GM23338 (cell line): Measurements from ENCODE around the gene GNG7. TPM values are rescaled to one million over a fixed set of nuclear protein-coding genes. Genes with fewer than 3 reads are reported as not detected.
A peak's percentile ranks its signal among the peaks of the same experiment; 100 is the strongest.

Experiments used
- ATAC-seq: fragments of 200-7000 bp; cut with Tn5 transposase; 3 replicates; pipeline ENCODE4 v1.9.1; 2020
- DNase-seq: peaks from one replicate; pipeline ENCODE4 v3.0.0-alpha.2; 2015; ENCODE audit warnings: low spot score
- H2AFZ ChIP-seq: fragments of 200-600 bp; sonication (generic); 2 replicates; pipeline ENCODE4 v1.8.0; 2016; ENCODE audit warnings: antibody characterized with exemption, mild to moderate bottlenecking, moderate library complexity
- H3F3A ChIP-seq: fragments of 200-600 bp; sonication (generic); replicated peaks from 2 replicates; pipeline ENCODE4 v1.8.0; 2017; ENCODE audit warnings: antibody characterized with exemption, mixed run types, low read depth
- H3K27ac ChIP-seq: fragments of 200-600 bp; sonication (generic); 2 replicates; pipeline ENCODE4 v1.6.1; 2016; ENCODE audit warnings: low read depth
- H3K27me3 ChIP-seq: fragments of 200-600 bp; sonication (generic); 2 replicates; pipeline ENCODE4 v1.8.0; 2016; ENCODE audit warnings: mild to moderate bottlenecking, mixed run types, moderate library complexity; ENCODE audit not compliant: insufficient read depth
- H3K36me3 ChIP-seq: fragments of 200-600 bp; sonication (generic); 2 replicates; pipeline ENCODE4 v1.8.0; 2016; ENCODE audit warnings: mild to moderate bottlenecking; ENCODE audit not compliant: insufficient read depth
- H3K4me1 ChIP-seq: fragments of 200-600 bp; sonication (generic); 2 replicates; pipeline ENCODE4 v1.8.0; 2016; ENCODE audit warnings: mild to moderate bottlenecking, moderate library complexity; ENCODE audit not compliant: insufficient read depth
- H3K4me2 ChIP-seq: fragments of 200-600 bp; sonication (generic); 2 replicates; pipeline ENCODE4 v1.7.1; 2017; ENCODE audit warnings: mixed run types
- H3K4me3 ChIP-seq: fragments of 200-600 bp; sonication (generic); 2 replicates; pipeline ENCODE4 v1.6.1; 2016; ENCODE audit warnings: mixed run types
- H3K79me2 ChIP-seq: fragments of 200-600 bp; sonication (generic); replicated peaks from 2 replicates; pipeline ENCODE4 v1.8.0; 2017; ENCODE audit warnings: mild to moderate bottlenecking; ENCODE audit not compliant: insufficient read depth
- H3K9me2 ChIP-seq: fragments of 200-600 bp; sonication (generic); 2 replicates; pipeline ENCODE4 v1.8.0; 2017; ENCODE audit not compliant: insufficient read depth
- H4K20me1 ChIP-seq: fragments of 200-600 bp; sonication (generic); replicated peaks from 2 replicates; pipeline ENCODE4 v1.8.0; 2017; ENCODE audit warnings: mild to moderate bottlenecking; ENCODE audit not compliant: insufficient read depth
- H3K27ac Mint-ChIP-seq: 2 replicates; pipeline ENCODE4 v1.8.0; 2020; ENCODE audit warnings: inconsistent platforms, mild to moderate bottlenecking, moderate library complexity, mixed read lengths
- H3K27me3 Mint-ChIP-seq: 3 replicates; pipeline ENCODE4 v1.8.0; 2022; ENCODE audit warnings: low read depth, mild to moderate bottlenecking, moderate library complexity, mixed read lengths, inconsistent platforms; ENCODE audit not compliant: insufficient read depth, poor library complexity
- H3K36me3 Mint-ChIP-seq: 3 replicates; pipeline ENCODE4 v1.8.0; 2021; ENCODE audit warnings: low read depth, mild to moderate bottlenecking, inconsistent platforms, moderate library complexity, mixed read lengths
- H3K4me1 Mint-ChIP-seq: 3 replicates; pipeline ENCODE4 v1.8.0; 2020; ENCODE audit warnings: mild to moderate bottlenecking, inconsistent platforms, mixed read lengths
- H3K4me3 Mint-ChIP-seq: 3 replicates; pipeline ENCODE4 v1.8.0; 2021; ENCODE audit warnings: moderate library complexity, mild to moderate bottlenecking, inconsistent platforms, mixed read lengths
- H3K9me3 Mint-ChIP-seq: 3 replicates; pipeline ENCODE4 v1.8.0; 2020; ENCODE audit warnings: moderate library complexity, mild to moderate bottlenecking, inconsistent platforms, mixed read lengths
- CREB1 ChIP-seq: fragments of 250-450 bp; sonication (Bioruptor Pico); IDR thresholded peaks from 2 replicates; pipeline ENCODE4 v1.5.0; 2020; ENCODE audit warnings: low read depth, mild to moderate bottlenecking, moderate library complexity
- ETS1 ChIP-seq: IDR thresholded peaks from 2 replicates; pipeline ENCODE4 v1.6.1; 2016; ENCODE audit warnings: antibody characterized with exemption
- EZH2 ChIP-seq: fragments of 200-600 bp; sonication (generic); IDR thresholded peaks from one replicate; pipeline ENCODE4 v1.8.0; 2017; ENCODE audit warnings: antibody characterized with exemption, mild to moderate bottlenecking, low read depth; ENCODE audit not compliant: unreplicated experiment
- EZH2phosphoT487 ChIP-seq: fragments of 200-600 bp; sonication (generic); IDR thresholded peaks from one replicate; pipeline ENCODE4 v1.8.1; 2018; ENCODE audit warnings: antibody characterized with exemption; ENCODE audit not compliant: unreplicated experiment
- JUNB ChIP-seq: IDR thresholded peaks from one replicate; pipeline ENCODE4 v1.6.1; 2016; ENCODE audit warnings: antibody characterized with exemption; ENCODE audit not compliant: unreplicated experiment
- NANOG ChIP-seq: IDR thresholded peaks from 2 replicates; pipeline ENCODE4 v1.6.1; 2016; ENCODE audit warnings: antibody characterized with exemption, borderline replicate concordance
- POLR2AphosphoS5 ChIP-seq: IDR thresholded peaks from 2 replicates; pipeline ENCODE4 v1.6.1; 2016; ENCODE audit warnings: antibody characterized with exemption, low read depth
- STAT1 ChIP-seq: IDR thresholded peaks from one replicate; pipeline ENCODE4 v1.6.1; 2016; ENCODE audit warnings: antibody characterized with exemption; ENCODE audit not compliant: unreplicated experiment
- ZNF114 ChIP-seq: fragments of 250-450 bp; sonication (Bioruptor Pico); IDR thresholded peaks from 2 replicates; pipeline ENCODE4 v1.5.0; 2020; ENCODE audit warnings: mild to moderate bottlenecking, moderate library complexity
- ZNF331 ChIP-seq: fragments of 250-450 bp; sonication (Bioruptor Pico); IDR thresholded peaks from 2 replicates; pipeline ENCODE4 v1.5.0; 2020; ENCODE audit warnings: low read depth, mild to moderate bottlenecking, moderate library complexity
- ZNF462 ChIP-seq: fragments of 250-450 bp; sonication (Bioruptor Pico); IDR thresholded peaks from 2 replicates; pipeline ENCODE4 v1.5.0; 2020; ENCODE audit warnings: mild to moderate bottlenecking, moderate library complexity
- polyA plus RNA-seq: library from polyadenylated mRNA; unstranded; fragments of >200 nt; fragmentation: Nextera tagmentation; extraction: Ambion mirVana; gene quantifications from 2 replicates; pipeline ENCODE4 v1.2.1, GENCODE V29; 2016
- total RNA-seq: library from RNA; depleted of rRNA; stranded (reverse); fragments of >200 nt; shearing (Covaris generic); gene quantifications from 2 replicates; pipeline ENCODE4 v1.2.3, GENCODE V29; 2014
- TF ChIP-seq, protein P1 (sequence below), 2 experiments: fragments of 200-600 bp in 1 of 2; sonication (generic) in 1 of 2; conservative IDR thresholded peaks; 2 replicates each; pipeline versions ENCODE4 v1.5.1 to v1.6.1; 2016 to 2017; ENCODE audit warnings: antibody characterized with exemption in 2 of 2, low read depth in 2 of 2, mild to moderate bottlenecking in 2 of 2, moderate library complexity in 1 of 2
- TF ChIP-seq, protein P2 (sequence below): IDR thresholded peaks from one replicate; pipeline ENCODE4 v1.6.1; 2018; ENCODE audit warnings: antibody characterized with exemption; ENCODE audit not compliant: unreplicated experiment

GNG7 gene
- total and polyA plus RNA-seq, 2 experiments from 2014 or later = 5.1 to 5.4 TPM

DNA sequence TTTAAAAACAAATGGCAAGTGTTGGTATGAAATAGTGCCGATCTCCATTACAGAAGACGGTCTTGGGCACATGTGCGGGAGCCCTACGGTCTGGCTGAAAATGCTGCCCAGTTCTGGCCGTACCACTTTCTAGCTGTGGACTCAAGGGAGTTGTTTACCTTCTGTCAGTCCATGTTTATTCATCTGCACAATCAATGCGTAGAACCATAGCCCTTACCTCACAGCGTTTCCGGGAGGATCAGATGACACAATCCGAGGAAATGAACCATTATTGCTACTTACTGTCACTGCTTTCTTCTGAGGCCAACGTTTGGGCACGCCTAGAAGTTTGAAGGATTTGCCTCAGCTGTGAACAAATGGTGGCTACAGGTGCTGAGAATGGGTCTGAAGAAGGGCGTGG lies 195.4 kb downstream of the GNG7 start:
- Histone ChIP-seq H3K27ac (0 out of 2 replicates have a peak overlapping the region, but pooled peaks have one; percentile 45), H3K79me2 (no peaks in the 10 kb centered on the region), H3K4me3 (no peak overlapping the region), H4K20me1 (no peaks in the 10 kb centered on the region), H3K27me3 (no peaks in the 10 kb centered on the region), H2AFZ (no peak overlapping the region), H3F3A (0 out of 2 replicates have a peak, but pooled peaks cover 2% of the 10 kb centered on the region), H3K4me2 (0 out of 2 replicates have a peak overlapping the region, but pooled peaks have one; percentile 38), H3K36me3 (no peaks in the 10 kb centered on the region), H3K4me1 (peaks cover 5% of the 10 kb centered on the region; the same call in 1 of the 2 replicates), H3K9me2 (no peaks in the 10 kb centered on the region)
- Mint-ChIP-seq H3K36me3 (no peaks in the 10 kb centered on the region), H3K4me1 (peaks cover 3% of the 10 kb centered on the region; the same call in 1 of the 3 replicates), H3K27ac (no peak overlapping the region), H3K4me3 (no peak overlapping the region), H3K9me3 (peaks cover 3% of the 10 kb centered on the region; the same call in 1 of the 3 replicates), H3K27me3 (peaks cover 10% of the 10 kb centered on the region)
- TF ChIP-seq, protein P1, sequence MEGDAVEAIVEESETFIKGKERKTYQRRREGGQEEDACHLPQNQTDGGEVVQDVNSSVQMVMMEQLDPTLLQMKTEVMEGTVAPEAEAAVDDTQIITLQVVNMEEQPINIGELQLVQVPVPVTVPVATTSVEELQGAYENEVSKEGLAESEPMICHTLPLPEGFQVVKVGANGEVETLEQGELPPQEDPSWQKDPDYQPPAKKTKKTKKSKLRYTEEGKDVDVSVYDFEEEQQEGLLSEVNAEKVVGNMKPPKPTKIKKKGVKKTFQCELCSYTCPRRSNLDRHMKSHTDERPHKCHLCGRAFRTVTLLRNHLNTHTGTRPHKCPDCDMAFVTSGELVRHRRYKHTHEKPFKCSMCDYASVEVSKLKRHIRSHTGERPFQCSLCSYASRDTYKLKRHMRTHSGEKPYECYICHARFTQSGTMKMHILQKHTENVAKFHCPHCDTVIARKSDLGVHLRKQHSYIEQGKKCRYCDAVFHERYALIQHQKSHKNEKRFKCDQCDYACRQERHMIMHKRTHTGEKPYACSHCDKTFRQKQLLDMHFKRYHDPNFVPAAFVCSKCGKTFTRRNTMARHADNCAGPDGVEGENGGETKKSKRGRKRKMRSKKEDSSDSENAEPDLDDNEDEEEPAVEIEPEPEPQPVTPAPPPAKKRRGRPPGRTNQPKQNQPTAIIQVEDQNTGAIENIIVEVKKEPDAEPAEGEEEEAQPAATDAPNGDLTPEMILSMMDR (conservative IDR thresholded peaks at IDR 0.05; ENCODE audit: low read depth in 2 of 2) = no peak
- TF ChIP-seq ETS1 (no peak), ZNF331 (no peak), EZH2 (no peak), EZH2phosphoT487 (no peak), ZNF114 (CRISPR knock-in tag) (no peak), POLR2AphosphoS5 (no peak), CREB1 (CRISPR knock-in tag) (no peak), ZNF462 (CRISPR knock-in tag) (no peak), NANOG (no peak), STAT1 (no peak), JUNB (no peak)
- TF ChIP-seq, protein P2, sequence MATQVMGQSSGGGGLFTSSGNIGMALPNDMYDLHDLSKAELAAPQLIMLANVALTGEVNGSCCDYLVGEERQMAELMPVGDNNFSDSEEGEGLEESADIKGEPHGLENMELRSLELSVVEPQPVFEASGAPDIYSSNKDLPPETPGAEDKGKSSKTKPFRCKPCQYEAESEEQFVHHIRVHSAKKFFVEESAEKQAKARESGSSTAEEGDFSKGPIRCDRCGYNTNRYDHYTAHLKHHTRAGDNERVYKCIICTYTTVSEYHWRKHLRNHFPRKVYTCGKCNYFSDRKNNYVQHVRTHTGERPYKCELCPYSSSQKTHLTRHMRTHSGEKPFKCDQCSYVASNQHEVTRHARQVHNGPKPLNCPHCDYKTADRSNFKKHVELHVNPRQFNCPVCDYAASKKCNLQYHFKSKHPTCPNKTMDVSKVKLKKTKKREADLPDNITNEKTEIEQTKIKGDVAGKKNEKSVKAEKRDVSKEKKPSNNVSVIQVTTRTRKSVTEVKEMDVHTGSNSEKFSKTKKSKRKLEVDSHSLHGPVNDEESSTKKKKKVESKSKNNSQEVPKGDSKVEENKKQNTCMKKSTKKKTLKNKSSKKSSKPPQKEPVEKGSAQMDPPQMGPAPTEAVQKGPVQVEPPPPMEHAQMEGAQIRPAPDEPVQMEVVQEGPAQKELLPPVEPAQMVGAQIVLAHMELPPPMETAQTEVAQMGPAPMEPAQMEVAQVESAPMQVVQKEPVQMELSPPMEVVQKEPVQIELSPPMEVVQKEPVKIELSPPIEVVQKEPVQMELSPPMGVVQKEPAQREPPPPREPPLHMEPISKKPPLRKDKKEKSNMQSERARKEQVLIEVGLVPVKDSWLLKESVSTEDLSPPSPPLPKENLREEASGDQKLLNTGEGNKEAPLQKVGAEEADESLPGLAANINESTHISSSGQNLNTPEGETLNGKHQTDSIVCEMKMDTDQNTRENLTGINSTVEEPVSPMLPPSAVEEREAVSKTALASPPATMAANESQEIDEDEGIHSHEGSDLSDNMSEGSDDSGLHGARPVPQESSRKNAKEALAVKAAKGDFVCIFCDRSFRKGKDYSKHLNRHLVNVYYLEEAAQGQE = no peak
- DNase-seq (no peak), ATAC-seq (no peak)
